Measurements from ENCODE around the gene ZNF398. TPM values are rescaled to one million over a fixed set of nuclear protein-coding genes. Genes with fewer than 3 reads are reported as not detected.

Gene ZNF398
- total and polyA plus RNA-seq, 4 donors: 3.0 to 14.6 (median 8.4) TPM

- Histone ChIP-seq H3K4me1 (ENCODE audit: control insufficient read depth in 5 of 5, insufficient read depth in 5 of 5, low read length in 5 of 5) (no peaks in the 10 kb centered on the region), H3K9me3 (ENCODE audit: control insufficient read depth in 4 of 4, insufficient read depth in 3 of 4, low read length in 3 of 4) (no peaks in the 10 kb centered on the region), H3K27me3 (ENCODE audit: control insufficient read depth in 3 of 3, insufficient read depth in 3 of 3, low read length in 2 of 3) (peaks cover 0 to 12% (median 0%) of the 10 kb centered on the region in 3 donors), H3K36me3 (ENCODE audit: control insufficient read depth in 4 of 4, insufficient read depth in 4 of 4, low read length in 4 of 4) (no peaks in the 10 kb centered on the region), H3K27ac (ENCODE audit: low read depth in 1 of 2, low read length in 1 of 2) (no peak overlapping the region), H3K9ac (ENCODE audit: insufficient read depth in 1 of 2, low read length in 2 of 2) (no peak overlapping the region), H3K4me3 (no peak overlapping the region)
- 66 to 67% methylated on average over 12 of the region's 12 CpGs for WGBS, 2 donors
- DNase-seq (no peak), ATAC-seq (ENCODE audit: insufficient read depth, low FRiP score) (no peak)
- no peak for TF ChIP-seq CTCF (IDR thresholded peaks at IDR 0.05; ENCODE audit: control extremely low read depth, extremely low read depth)
Observed at GRCh38 chr7:149188637-149189259, 41.5 kb downstream of the ZNF398 start.

- no peak overlapping the region for H3K9ac ChIP-seq (ENCODE audit: insufficient read depth in 1 of 2, low read length in 2 of 2)
Observed at GRCh38 chr7:149191851-149192250, 44.6 kb downstream of the ZNF398 start.

GRCh38 chr7:149194799-149195179, 47.5 kb downstream of the ZNF398 start:
- Histone ChIP-seq H3K27ac (ENCODE audit: low read depth in 1 of 2, low read length in 1 of 2) (peak overlapping the region; percentile 54 to 97), H3K9me3 (ENCODE audit: control insufficient read depth in 4 of 4, insufficient read depth in 3 of 4, low read length in 3 of 4) (no peaks in the 10 kb centered on the region), H3K4me1 (ENCODE audit: control insufficient read depth in 5 of 5, insufficient read depth in 5 of 5, low read length in 5 of 5) (peaks cover 0 to 15% (median 5%) of the 10 kb centered on the region in 5 donors), H3K4me3 (no peak overlapping the region), H3K36me3 (ENCODE audit: control insufficient read depth in 4 of 4, insufficient read depth in 4 of 4, low read length in 4 of 4) (peaks cover 4 to 13% (median 13%) of the 10 kb centered on the region in 4 donors), H3K27me3 (ENCODE audit: control insufficient read depth in 3 of 3, insufficient read depth in 3 of 3, low read length in 2 of 3) (peaks cover 0 to 12% (median 0%) of the 10 kb centered on the region in 3 donors), H3K9ac (ENCODE audit: insufficient read depth in 1 of 2, low read length in 2 of 2) (peak overlapping the region in 1 of 2 donors; percentile 68)
- no peak for TF ChIP-seq CTCF (IDR thresholded peaks at IDR 0.05; ENCODE audit: control extremely low read depth, extremely low read depth)
- 80 to 87% methylated on average over 4 of the region's 4 CpGs for WGBS, 2 donors
- DNase-seq: no peak
- ATAC-seq (ENCODE audit: insufficient read depth, low FRiP score): no peak

More at GRCh38 chr7:149191851-149192250, 44.6 kb downstream of the ZNF398 start:
- peaks cover 0 to 11% (median 2%) of the 10 kb centered on the region in 5 donors for H3K4me1 ChIP-seq (ENCODE audit: control insufficient read depth in 5 of 5, insufficient read depth in 5 of 5, low read length in 5 of 5)
- no peak for ATAC-seq (ENCODE audit: insufficient read depth, low FRiP score)
- no peak overlapping the region for H3K27ac ChIP-seq (ENCODE audit: low read depth in 1 of 2, low read length in 1 of 2)
- TF ChIP-seq CTCF (IDR thresholded peaks at IDR 0.05; ENCODE audit: control extremely low read depth, extremely low read depth): no peak
- H3K9me3 ChIP-seq (ENCODE audit: control insufficient read depth in 4 of 4, insufficient read depth in 3 of 4, low read length in 3 of 4): no peaks in the 10 kb centered on the region
- H3K36me3 ChIP-seq (ENCODE audit: control insufficient read depth in 4 of 4, insufficient read depth in 4 of 4, low read length in 4 of 4): no peaks in the 10 kb centered on the region
- peaks cover 0 to 12% (median 0%) of the 10 kb centered on the region in 3 donors for H3K27me3 ChIP-seq (ENCODE audit: control insufficient read depth in 3 of 3, insufficient read depth in 3 of 3, low read length in 2 of 3)
- no peak overlapping the region for H3K4me3 ChIP-seq
- no peak for DNase-seq
- WGBS, 2 donors: 65 to 74% methylated on average over 5 of the region's 5 CpGs

All from lung (tissue), 12 donors.